BLaER1 treated with 17β-estradiol and CSF1 and Interleukin-3, amounts not matched to agents 10 nM and 100 nM (cell line): Measurements from ENCODE around the gene FRMD4A.

Experiments
- H3K27ac ChIP-seq, 11 experiments: shearing (Covaris generic); formaldehyde crosslinking; 2 replicates each; pipeline ENCODE4 v1.8.1; 2022
- H3K27me3 ChIP-seq, 11 experiments: shearing (Covaris generic); formaldehyde crosslinking; 2 replicates each; pipeline ENCODE4 v1.8.1; 2022
- H3K36me3 ChIP-seq, 11 experiments: shearing (Covaris generic); formaldehyde crosslinking; 2 replicates each; pipeline ENCODE4 v1.8.1; 2022
- H3K4me1 ChIP-seq, 10 experiments: shearing (Covaris generic); formaldehyde crosslinking; 2 replicates each; pipeline ENCODE4 v1.8.1; 2022
- H3K4me2 ChIP-seq, 11 experiments: shearing (Covaris generic); formaldehyde crosslinking; 2 replicates each; pipeline ENCODE4 v1.8.1; 2022
- H3K4me3 ChIP-seq, 10 experiments: shearing (Covaris generic); formaldehyde crosslinking; 2 replicates each; pipeline ENCODE4 v1.8.1; 2022
- H3K9ac ChIP-seq, 11 experiments: shearing (Covaris generic); formaldehyde crosslinking; 2 replicates each; pipeline ENCODE4 v1.8.1; 2022
- H3K9me3 ChIP-seq, 11 experiments: shearing (Covaris generic); formaldehyde crosslinking; replicated peaks in 1 of 11; 2 replicates each; pipeline ENCODE4 v1.8.1; 2022
- H4K20me1 ChIP-seq, 11 experiments: shearing (Covaris generic); formaldehyde crosslinking; 2 replicates each; pipeline ENCODE4 v1.8.1; 2022
- Cebpa-rat ChIP-seq, 11 experiments: shearing (Covaris generic); IDR thresholded peaks; 2 replicates each; pipeline ENCODE4 v1.8.1; 2022

The FRMD4A gene

DNA sequence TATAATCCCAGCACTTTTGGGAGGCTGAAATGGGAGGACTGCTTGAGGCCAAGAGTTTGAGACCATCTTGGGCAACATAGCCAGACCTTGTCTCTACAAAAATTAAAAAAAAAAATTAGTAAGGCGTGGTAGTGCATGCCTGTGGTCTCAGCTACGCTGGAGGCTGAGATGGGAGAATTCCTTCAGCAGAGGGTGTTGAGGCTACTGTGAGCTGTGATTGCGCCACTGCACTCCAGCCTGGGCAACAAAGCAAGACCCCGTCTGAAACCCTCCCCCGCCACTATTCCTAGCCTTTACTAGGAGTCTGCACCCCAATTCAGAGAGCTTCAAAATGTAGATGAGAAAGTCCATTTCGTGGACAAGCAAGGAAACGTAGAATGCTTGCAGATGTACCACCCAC, 648.8 kb downstream of the FRMD4A start:
- Histone ChIP-seq H3K27me3 (no peaks in the 10 kb centered on the region), H3K4me1 (peaks cover 0 to 24% (median 11%) of the 10 kb centered on the region in 10 experiments; a peak in 13 of 20 replicates), H3K9ac (no peak overlapping the region), H3K27ac (no peak overlapping the region), H3K9me3 (no peaks in the 10 kb centered on the region), H3K36me3 (peaks cover 0 to 48% (median 0%) of the 10 kb centered on the region in 11 experiments; a peak in 3 of 22 replicates), H3K4me2 (no peak overlapping the region), H3K4me3 (no peak overlapping the region), H4K20me1 (peaks cover 0 to 6% (median 0%) of the 10 kb centered on the region in 11 experiments; a peak in 1 of 22 replicates)
- TF ChIP-seq Cebpa-rat (IDR thresholded peaks at IDR 0.05): no peak

GRCh38 chr10:13681528-13681927, 649.2 kb downstream of the FRMD4A start:
- Histone ChIP-seq H3K4me2 (no peak overlapping the region), H3K9me3 (no peaks in the 10 kb centered on the region), H3K4me1 (peaks cover 0 to 19% (median 9%) of the 10 kb centered on the region in 10 experiments; a peak in 12 of 20 replicates), H3K36me3 (peaks cover 0 to 52% (median 0%) of the 10 kb centered on the region in 11 experiments; a peak in 3 of 22 replicates), H3K4me3 (no peak overlapping the region), H3K9ac (no peak overlapping the region), H4K20me1 (peaks cover 0 to 6% (median 0%) of the 10 kb centered on the region in 11 experiments; a peak in 1 of 22 replicates), H3K27me3 (no peaks in the 10 kb centered on the region), H3K27ac (no peak overlapping the region)
- TF ChIP-seq Cebpa-rat (IDR thresholded peaks at IDR 0.05): no peak

- Histone ChIP-seq H3K4me1 (peaks cover 0 to 15% (median 6%) of the 10 kb centered on the region in 10 experiments; a peak in 12 of 20 replicates), H3K4me3 (no peak overlapping the region), H3K9me3 (no peaks in the 10 kb centered on the region), H3K36me3 (peaks cover 0 to 54% (median 0%) of the 10 kb centered on the region in 11 experiments; a peak in 3 of 22 replicates), H4K20me1 (peaks cover 0 to 6% (median 0%) of the 10 kb centered on the region in 11 experiments; a peak in 1 of 22 replicates), H3K9ac (no peak overlapping the region), H3K27ac (no peak overlapping the region), H3K4me2 (no peak overlapping the region), H3K27me3 (no peaks in the 10 kb centered on the region)
- TF ChIP-seq Cebpa-rat (IDR thresholded peaks at IDR 0.05): no peak
These were observed 649.6 kb downstream of the FRMD4A start for GRCh38 chr10:13681095-13681494.

- no peak for TF ChIP-seq Cebpa-rat (IDR thresholded peaks at IDR 0.05)
- H3K9ac ChIP-seq: no peak overlapping the region
These were observed 652.5 kb downstream of the FRMD4A start for GRCh38 chr10:13678101-13678843.

DNA sequence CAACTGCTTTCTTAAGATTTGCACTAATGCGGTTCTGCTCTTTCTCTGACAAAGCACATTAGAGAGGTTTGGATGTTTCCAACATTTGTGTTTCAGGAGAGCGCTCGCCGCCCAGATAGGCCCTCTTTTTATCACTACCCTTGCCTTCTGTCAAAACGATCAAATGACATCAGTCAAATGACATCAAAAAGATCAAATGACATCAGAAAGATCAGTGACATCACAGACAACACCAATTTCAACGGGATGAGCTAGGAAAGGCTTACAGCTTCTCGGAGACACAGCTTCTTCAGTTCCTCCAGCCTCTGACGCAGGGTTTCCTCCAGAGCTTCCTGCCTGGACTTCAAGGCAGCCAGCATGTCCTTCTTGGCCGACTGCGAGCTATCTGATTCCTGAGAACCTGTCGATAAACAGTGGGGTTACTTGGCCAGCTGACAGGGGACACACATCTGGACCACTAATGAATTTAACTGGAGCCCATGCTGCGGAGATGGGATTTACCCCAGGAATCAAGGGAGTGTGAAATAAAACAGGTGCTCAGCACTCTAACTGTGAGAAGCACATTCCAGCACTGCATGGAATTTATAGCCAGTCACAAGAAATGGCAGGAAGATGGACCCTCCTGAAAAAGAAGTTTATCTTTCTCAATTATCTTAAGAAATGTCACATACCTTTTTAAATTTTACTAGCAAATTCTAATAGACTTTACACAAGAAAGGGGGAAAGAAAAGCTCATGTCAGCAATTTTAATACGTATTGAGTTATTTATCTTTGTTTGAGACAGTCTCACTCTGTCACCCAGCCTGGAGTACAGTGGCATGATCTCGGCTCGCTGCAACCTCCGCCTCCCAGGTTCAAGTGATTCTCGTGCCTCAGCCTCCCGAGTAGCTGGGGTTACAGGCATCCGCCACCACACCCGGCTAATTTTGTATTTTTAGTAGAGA, 655.8 kb downstream of the FRMD4A start:
- Histone ChIP-seq H3K27me3 (no peaks in the 10 kb centered on the region), H3K4me2 (no peak overlapping the region), H3K4me3 (no peak overlapping the region), H3K9ac (no peak overlapping the region), H3K27ac (no peak overlapping the region), H3K36me3 (peaks cover 0 to 76% (median 0%) of the 10 kb centered on the region in 11 experiments; a peak in 8 of 22 replicates), H3K9me3 (peaks cover 0 to 22% (median 0%) of the 10 kb centered on the region in 11 experiments; a peak in 8 of 22 replicates), H3K4me1 (no peaks in the 10 kb centered on the region), H4K20me1 (peaks cover 0 to 6% (median 0%) of the 10 kb centered on the region in 11 experiments; a peak in 1 of 22 replicates)
- no peak for TF ChIP-seq Cebpa-rat (IDR thresholded peaks at IDR 0.05)

More at GRCh38 chr10:13678101-13678843, 652.5 kb downstream of the FRMD4A start:
- H3K27me3 ChIP-seq: no peaks in the 10 kb centered on the region
- no peak overlapping the region for H3K4me2 ChIP-seq
- no peaks in the 10 kb centered on the region for H3K4me1 ChIP-seq
- H4K20me1 ChIP-seq: peaks cover 0 to 6% (median 0%) of the 10 kb centered on the region in 11 experiments; a peak in 1 of 22 replicates
- H3K36me3 ChIP-seq: peaks cover 0 to 55% (median 0%) of the 10 kb centered on the region in 11 experiments; a peak in 5 of 22 replicates
- no peak overlapping the region for H3K4me3 ChIP-seq
- H3K9me3 ChIP-seq: no peaks in the 10 kb centered on the region
- no peak overlapping the region for H3K27ac ChIP-seq

GRCh38 chr10:13673156-13673555, 657.6 kb downstream of the FRMD4A start:
- H3K4me3 ChIP-seq: no peak overlapping the region
- no peak overlapping the region for H3K27ac ChIP-seq
- no peak overlapping the region for H3K4me2 ChIP-seq

DNA sequence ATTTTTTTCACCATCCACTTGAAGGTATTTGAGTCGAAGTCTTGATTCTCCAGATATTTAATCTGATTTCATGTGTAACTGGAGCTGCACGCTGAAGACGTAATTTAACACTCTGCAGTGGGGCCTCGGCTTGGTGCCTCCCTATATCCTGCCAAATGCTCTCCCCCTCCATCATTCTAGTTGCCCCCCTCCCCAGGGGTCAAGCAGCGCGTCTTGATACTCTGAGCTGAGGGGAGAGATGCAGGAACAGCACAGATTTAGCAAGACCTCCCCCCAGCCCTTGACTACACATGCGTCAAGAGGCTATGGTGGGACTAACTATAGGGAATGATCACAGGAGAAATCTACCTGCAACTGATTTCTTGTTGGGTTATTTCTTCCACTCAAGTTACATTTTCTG, 658.2 kb downstream of the FRMD4A start:
- Histone ChIP-seq H3K9me3 (peaks cover 0 to 23% (median 0%) of the 10 kb centered on the region in 11 experiments; a peak in 8 of 22 replicates), H3K4me1 (no peaks in the 10 kb centered on the region), H3K4me3 (no peak overlapping the region), H3K27me3 (no peaks in the 10 kb centered on the region), H4K20me1 (no peaks in the 10 kb centered on the region; a peak in 1 of 22 replicates), H3K9ac (no peak overlapping the region), H3K36me3 (peaks cover 0 to 86% (median 0%) of the 10 kb centered on the region in 11 experiments; a peak in 8 of 22 replicates), H3K4me2 (no peak overlapping the region), H3K27ac (no peak overlapping the region)
- TF ChIP-seq Cebpa-rat (IDR thresholded peaks at IDR 0.05): no peak

More at GRCh38 chr10:13673156-13673555, 657.6 kb downstream of the FRMD4A start:
- H4K20me1 ChIP-seq: peaks cover 0 to 3% (median 0%) of the 10 kb centered on the region in 11 experiments; a peak in 1 of 22 replicates
- no peaks in the 10 kb centered on the region for H3K4me1 ChIP-seq
- peaks cover 0 to 23% (median 0%) of the 10 kb centered on the region in 11 experiments; a peak in 8 of 22 replicates for H3K9me3 ChIP-seq
- no peak for TF ChIP-seq Cebpa-rat (IDR thresholded peaks at IDR 0.05)
- no peak overlapping the region for H3K9ac ChIP-seq
- no peaks in the 10 kb centered on the region for H3K27me3 ChIP-seq
- peaks cover 0 to 84% (median 0%) of the 10 kb centered on the region in 11 experiments; a peak in 8 of 22 replicates for H3K36me3 ChIP-seq

GRCh38 chr10:13671904-13672303, 658.8 kb downstream of the FRMD4A start:
- no peak overlapping the region for H3K9ac ChIP-seq
- no peak for TF ChIP-seq Cebpa-rat (IDR thresholded peaks at IDR 0.05)
- no peak overlapping the region for H3K27ac ChIP-seq

More at GRCh38 chr10:13671904-13672303, 658.8 kb downstream of the FRMD4A start:
- Histone ChIP-seq H3K4me1 (no peaks in the 10 kb centered on the region), H3K4me2 (no peak overlapping the region), H3K4me3 (no peak overlapping the region), H4K20me1 (no peaks in the 10 kb centered on the region; a peak in 1 of 22 replicates), H3K36me3 (peaks cover 0 to 82% (median 0%) of the 10 kb centered on the region in 11 experiments; a peak in 8 of 22 replicates), H3K27me3 (no peaks in the 10 kb centered on the region), H3K9me3 (peaks cover 0 to 23% (median 0%) of the 10 kb centered on the region in 11 experiments; a peak in 8 of 22 replicates)
